Fibroblast of the aortic adventitia (primary cell): Measurements from ENCODE around the gene POLR3K. TPM values are rescaled to one million over a fixed set of nuclear protein-coding genes. Genes with fewer than 3 reads are reported as not detected.

ENCODE experiments used
- DNase-seq: peaks from one replicate; pipeline ENCODE4 v3.0.0-alpha.2; 2010; ENCODE audit warnings: low read depth
- H3K4me3 ChIP-seq: 2 replicates; pipeline ENCODE4 v1.5.1; 2011; ENCODE audit warnings: low read depth, mild to moderate bottlenecking, control low read depth, low read length, moderate library complexity
- total RNA-seq: library from RNA; depleted of rRNA; stranded (reverse); fragments of >200 nt; gene quantifications from 2 replicates; pipeline ENCODE4 v1.2.3, GENCODE V29; 2012; ENCODE audit warnings: low replicate concordance
- TF ChIP-seq, protein P1 (sequence below): IDR thresholded peaks from 2 replicates; pipeline ENCODE4 v1.5.1; 2011; ENCODE audit warnings: mild to moderate bottlenecking, low read length, control low read depth, inconsistent platforms; ENCODE audit not compliant: insufficient read depth

The POLR3K gene
- total RNA-seq, 1 donor = 5.1 TPM

DNA sequence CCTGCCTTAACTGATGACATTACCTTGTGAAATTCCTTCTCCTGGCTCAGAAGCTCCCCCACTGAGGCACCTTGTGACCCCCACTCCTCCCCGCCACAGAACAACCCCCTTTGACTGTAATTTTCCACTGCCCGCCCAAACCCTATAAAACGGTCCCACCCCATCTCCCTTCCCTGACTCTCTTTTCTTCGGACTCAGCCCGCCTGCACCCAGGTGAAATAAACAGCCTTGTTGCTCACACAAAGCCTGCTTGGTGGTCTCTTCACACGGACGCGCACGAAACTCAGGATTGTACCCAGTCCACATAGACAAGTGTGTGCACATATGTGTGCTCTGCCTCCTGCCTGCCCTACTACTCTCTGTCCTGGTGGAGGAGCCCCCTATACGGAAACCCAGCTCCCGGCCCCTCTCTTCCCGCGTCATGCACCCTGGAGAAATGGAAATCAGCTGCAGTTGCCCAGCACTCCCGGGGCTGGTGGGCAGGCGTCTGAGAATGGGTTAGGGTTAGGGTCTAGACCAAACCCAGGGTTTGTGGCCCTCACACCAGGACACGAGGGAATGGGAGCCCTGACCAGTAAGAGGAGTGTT, 21.4 kb upstream of the POLR3K start:
- TF ChIP-seq, protein P1, sequence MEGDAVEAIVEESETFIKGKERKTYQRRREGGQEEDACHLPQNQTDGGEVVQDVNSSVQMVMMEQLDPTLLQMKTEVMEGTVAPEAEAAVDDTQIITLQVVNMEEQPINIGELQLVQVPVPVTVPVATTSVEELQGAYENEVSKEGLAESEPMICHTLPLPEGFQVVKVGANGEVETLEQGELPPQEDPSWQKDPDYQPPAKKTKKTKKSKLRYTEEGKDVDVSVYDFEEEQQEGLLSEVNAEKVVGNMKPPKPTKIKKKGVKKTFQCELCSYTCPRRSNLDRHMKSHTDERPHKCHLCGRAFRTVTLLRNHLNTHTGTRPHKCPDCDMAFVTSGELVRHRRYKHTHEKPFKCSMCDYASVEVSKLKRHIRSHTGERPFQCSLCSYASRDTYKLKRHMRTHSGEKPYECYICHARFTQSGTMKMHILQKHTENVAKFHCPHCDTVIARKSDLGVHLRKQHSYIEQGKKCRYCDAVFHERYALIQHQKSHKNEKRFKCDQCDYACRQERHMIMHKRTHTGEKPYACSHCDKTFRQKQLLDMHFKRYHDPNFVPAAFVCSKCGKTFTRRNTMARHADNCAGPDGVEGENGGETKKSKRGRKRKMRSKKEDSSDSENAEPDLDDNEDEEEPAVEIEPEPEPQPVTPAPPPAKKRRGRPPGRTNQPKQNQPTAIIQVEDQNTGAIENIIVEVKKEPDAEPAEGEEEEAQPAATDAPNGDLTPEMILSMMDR = no peak
- DNase-seq = no peak
- H3K4me3 ChIP-seq = no peak overlapping the region

DNA sequence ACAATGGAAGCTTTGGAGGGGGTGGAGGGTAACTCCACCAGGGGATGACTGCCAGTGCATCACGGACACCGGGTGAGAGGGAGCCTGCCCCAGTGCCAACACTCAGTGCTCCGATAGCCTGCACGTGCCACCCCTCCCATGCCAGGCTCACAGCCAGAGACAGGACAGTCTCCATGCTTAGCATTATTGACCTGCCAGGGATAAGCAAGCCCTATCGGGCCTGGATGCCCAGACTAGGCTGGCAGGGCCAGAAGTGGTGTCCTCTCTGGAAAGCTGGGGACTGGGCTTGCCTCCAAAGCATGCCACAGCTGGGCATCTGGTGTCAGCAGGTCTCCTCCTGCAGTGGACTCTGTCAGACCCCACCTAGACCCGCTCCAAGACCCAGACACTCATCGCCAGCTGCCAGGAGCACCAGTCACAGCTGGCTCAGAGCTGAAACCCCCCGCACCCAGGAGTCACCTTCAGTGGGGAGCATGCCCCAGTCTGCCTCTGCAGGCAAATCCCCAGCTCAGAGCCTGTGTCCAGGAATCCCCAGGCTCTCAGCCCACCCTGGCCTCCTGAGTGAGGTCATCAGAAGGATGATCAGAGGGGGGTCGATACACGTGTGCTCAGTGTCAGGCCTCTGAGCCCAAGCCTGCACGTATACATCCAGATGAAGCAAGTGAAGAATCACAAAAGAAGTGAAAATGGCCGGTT, 20.8 kb upstream of the POLR3K start:
- DNase-seq = no peak
- TF ChIP-seq, protein P1 = no peak
- no peak overlapping the region for H3K4me3 ChIP-seq

DNA sequence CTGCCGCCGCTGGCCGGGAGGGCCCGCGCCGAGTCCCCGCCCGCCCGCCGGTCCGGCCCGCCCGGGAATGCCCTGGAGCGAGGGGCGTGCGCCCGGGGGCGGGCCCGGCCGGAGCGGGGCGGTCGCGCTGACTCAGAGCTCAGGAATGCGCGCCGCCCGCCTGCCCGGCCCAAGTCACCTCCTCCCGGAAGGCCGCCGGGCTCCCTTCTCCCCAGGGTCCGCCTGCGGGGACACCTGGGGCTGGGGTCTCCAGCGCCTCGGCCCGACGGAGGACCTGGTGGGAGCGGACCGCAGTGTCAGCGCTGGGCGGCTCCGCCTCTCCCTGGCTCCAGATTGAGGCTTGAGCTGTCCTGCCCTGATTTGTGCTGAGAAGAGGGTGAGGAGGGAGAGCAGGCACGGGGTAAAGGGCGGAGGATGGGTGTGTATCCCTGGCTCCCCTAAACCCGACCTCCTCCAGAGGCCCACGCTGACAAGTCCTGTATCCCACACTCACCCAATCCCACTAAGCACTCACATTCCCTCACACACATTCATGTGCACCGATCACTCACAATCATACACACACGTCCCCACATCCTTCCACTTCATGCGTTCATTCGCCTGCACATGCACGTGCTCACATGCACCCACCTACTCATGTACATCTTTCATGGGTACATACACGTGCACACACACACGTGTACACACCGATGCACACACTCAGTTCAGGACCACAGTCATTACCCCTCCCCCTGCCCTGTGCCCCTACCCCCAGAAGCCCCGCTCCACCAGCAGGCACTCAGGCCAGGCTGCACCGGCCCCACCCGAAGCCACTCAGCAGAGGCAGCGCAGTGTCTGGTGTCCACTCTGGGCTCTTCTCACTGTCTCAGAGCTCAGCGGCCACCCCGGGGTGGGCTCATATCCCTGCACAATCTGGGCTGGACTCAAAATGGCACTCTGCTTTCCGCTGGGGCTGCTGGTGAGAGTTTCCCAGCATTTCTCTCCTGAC, 19.4 kb upstream of the POLR3K start, which contains the start of gene RHBDF1:
RHBDF1 (minus strand) TSS at position 71 of the 988 bp plus-strand sequence. CDS start 7,616 bp downstream, outside the sequence.
- TF ChIP-seq, protein P1 = no peak
- peak within 1 kb of the TSS; percentile 68 for H3K4me3 ChIP-seq
- DNase-seq = peak; percentile 42

DNA sequence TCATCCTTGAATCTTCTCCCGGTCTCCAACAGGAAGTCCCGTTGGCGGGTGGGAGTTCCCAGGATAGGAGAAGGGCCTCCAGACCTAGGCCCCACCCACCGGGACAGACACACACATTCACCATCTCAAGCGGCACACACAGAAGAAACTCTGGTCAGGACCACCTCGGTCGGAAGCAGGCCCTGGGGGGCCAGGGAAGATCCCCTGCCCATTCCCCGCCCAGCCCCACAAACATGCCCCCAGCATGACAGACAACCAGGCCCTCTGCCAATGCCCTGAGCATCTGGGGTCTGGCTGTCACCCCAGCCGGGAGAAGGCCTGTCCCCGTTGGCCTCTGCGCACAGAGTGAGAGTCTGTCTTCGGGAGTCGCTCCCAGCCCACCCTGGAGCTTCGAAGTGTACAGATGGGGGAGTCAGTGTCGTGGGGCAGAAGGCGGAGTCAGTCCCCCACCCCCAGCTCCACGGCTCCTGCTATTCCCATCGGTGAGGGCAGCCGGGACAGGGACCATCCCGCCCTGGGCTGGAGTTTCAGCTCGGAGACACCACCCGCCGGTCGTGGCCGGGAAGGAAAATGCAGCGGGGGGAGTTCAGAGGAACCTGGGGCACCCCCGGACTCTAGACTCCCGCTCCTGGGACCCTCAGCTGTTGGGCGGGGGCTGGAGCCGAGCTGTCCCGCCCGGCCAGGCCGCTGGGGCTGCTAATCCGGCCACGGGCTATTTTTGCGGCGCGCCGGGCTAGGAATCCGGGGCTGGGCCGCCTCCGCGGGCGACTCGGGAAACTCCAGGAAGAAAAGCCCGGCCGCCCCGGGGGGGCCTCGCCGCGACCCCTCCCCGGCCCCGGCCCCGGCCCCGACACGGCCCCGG, 18.4 kb upstream of the POLR3K start:
- peak; percentile 68 for DNase-seq
- TF ChIP-seq, protein P1 = peak; percentile 15
- H3K4me3 ChIP-seq = peak overlapping the region; percentile 68

DNA sequence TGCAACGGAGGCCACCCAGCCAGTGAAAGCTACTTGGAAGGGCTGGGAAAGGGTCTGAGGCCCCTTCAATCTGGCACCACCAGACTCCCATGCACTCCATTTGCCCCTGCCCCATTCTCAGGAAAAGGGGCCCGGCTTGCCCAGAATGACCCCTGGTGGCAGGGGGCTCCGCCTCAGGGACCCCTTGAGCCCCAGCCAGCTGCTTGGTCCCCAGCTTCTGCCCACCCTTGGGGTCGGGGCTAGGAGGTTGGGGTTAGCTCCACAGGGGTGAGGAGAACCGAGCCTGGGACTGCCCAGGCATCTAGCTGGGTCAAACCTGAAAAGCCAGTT, 17.8 kb upstream of the POLR3K start:
- H3K4me3 ChIP-seq = peak overlapping the region; percentile 68
- TF ChIP-seq, protein P1 = no peak
- no peak for DNase-seq

DNA sequence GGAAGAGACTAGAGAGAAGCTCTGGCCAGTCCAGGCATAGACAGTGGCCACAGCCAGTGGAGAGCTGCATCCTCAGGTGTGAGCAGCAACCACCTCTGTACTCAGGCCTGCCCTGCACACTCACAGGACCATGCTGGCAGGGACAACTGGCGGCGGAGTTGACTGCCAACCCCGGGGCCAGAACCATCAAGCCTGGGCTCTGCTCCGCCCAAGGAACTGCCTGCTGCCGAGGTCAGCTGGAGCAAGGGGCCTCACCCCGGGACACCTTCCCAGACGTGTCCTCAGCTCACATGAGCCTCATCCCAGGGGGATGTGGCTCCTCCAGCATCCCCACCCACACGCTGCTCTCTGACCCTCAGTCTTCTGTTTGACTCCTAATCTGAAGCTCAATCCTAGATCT, 15.8 kb upstream of the POLR3K start:
- TF ChIP-seq, protein P1 = no peak
- no peak overlapping the region for H3K4me3 ChIP-seq
- no peak for DNase-seq
